CD4-positive, alpha-beta T cell treated with Interferon gamma for 1 hour (primary cell): ENCODE data around the gene ADAM15.

Experiments
- DNase-seq: peaks from one replicate; pipeline ENCODE4 v3.0.0-alpha.2; 2020

ADAM15 gene, protein sequence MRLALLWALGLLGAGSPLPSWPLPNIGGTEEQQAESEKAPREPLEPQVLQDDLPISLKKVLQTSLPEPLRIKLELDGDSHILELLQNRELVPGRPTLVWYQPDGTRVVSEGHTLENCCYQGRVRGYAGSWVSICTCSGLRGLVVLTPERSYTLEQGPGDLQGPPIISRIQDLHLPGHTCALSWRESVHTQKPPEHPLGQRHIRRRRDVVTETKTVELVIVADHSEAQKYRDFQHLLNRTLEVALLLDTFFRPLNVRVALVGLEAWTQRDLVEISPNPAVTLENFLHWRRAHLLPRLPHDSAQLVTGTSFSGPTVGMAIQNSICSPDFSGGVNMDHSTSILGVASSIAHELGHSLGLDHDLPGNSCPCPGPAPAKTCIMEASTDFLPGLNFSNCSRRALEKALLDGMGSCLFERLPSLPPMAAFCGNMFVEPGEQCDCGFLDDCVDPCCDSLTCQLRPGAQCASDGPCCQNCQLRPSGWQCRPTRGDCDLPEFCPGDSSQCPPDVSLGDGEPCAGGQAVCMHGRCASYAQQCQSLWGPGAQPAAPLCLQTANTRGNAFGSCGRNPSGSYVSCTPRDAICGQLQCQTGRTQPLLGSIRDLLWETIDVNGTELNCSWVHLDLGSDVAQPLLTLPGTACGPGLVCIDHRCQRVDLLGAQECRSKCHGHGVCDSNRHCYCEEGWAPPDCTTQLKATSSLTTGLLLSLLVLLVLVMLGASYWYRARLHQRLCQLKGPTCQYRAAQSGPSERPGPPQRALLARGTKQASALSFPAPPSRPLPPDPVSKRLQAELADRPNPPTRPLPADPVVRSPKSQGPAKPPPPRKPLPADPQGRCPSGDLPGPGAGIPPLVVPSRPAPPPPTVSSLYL

GRCh38 chr1:155050560-155051341 is at the start of gene ADAM15:
ADAM15 (plus strand) TSS chr1:155051316; CDS start chr1:155051387, 71 bp downstream.
- peak; percentile 80 for DNase-seq

GRCh38 chr1:155001425-155001674 is 49.8 kb upstream of the ADAM15 start:
- no peak for DNase-seq

- DNase-seq: peak; percentile 97
These were observed 49.2 kb upstream of the ADAM15 start for GRCh38 chr1:155001675-155002463.

- no peak for DNase-seq
These were observed 48.5 kb upstream of the ADAM15 start, which contains the start of gene ZBTB7B for GRCh38 chr1:155002464-155003226. ZBTB7B (plus strand) TSS chr1:155002802; CDS start chr1:155014661, 11,859 bp downstream.

DNA sequence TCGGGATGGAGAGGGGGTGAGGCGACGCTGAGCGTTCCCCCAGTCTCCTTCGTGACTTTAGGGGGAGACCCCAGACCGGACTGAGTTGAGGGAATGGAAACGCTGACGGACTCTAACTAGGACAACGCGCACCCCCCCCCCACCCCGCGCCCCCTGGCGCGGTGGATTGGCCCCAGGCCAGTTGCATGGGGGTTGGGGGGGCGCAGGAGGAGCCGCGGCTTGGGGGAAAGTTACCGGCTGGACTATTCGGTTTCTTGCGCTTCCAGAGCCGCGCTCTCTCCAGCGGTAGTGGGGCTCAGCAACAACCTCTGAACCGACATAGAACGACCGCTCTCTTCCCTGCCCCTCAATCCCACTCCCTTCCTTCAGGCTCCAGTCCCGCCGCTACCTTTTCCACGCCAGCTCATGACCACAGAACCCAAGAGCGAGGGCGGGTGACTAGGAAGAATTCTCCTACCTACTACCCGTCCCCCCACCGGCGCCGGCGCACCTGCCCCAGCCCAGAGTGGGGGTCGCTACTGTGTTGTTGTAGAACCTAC is 47.8 kb upstream of the ADAM15 start:
- no peak for DNase-seq

DNA sequence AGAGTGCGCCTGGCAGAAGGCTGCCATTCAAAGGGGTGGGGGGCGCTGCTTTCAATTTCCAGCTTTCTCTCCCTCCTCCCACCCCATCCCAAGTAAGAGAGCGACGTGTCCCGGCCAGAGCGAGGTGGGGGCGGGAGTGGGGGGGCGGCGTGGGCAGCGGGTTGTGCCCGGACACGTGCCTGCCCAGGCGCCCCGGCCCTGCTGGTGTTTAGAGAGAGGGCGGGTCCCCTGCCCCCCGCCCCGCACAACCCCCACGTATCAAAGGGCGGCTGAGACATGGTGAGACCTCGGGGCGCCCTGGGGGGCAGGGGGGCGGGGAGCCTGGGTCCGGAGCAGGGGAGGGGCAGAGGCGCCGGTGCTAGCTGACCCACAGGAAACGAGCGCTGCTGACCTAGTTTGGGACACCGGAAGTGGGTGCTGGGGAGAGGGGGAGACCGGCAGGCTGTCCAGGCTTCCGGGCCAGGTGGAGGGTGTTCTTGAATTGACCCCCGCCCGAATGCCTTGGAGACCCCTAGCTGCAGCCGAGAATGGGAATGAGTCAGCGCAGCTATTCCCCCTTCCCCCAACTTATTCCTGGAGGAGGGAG is 47.3 kb upstream of the ADAM15 start:
- no peak for DNase-seq

DNA sequence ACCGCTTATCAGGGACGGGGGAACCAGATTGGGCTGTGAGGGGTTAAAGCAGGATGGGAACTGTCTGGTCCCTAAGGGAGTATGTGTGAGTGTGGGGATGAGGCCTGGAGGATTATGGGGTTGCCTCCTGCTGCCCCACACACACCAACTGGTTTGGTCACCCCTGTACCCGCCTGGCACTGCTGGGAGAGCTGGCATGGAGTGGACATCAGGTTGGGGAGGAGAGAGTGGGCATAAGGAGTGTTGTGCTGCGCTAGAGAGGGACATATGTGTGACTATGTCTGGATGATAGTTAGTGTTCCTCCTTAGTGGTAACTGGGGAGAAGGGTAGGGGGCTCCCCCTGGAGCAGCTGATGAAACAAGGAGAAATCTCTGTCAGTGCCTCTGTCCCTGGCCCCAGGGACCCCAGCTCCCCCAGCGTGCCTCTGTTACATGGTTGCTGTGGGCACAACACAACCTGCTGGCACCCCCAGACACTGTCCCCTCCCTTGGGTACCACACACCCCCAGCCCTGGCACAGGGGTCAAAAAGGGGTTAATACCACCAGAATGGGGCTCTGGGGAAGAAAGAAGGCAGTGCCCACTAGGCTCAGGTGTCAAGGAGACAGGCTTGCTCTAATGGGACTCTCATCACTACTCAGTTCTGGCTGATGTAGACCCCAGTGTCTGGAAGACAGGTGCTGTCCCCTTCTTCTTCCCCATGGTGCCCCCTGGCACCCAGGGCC is 46.6 kb upstream of the ADAM15 start:
- DNase-seq: no peak

- peak; percentile 58 for DNase-seq
These were observed 45.8 kb upstream of the ADAM15 start for GRCh38 chr1:155005076-155006011.

DNA sequence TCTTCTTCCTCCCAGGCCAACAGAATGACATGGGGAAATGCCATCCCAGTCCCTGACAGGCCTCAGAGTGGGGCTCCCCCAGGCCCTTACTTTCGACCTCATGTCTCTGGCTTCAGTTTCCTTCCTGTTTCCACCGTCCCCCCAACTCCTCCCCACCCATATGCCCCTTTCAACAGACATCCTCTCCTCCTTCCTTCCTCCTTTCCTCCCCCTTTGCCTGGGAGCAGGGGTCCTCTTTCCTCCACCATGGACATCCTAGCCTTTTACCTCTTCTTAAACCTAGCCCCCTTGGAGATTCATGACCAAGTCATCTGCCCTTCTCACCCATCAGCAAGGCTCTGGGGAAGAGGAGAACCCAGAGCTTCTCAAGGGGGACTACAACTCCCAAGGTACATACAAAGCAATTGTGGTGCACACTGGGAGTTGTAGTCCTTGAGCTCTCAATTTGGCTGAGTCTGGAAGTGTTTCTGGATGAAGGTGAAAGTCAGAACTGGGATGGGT is 44.5 kb upstream of the ADAM15 start:
- peak; percentile 41 for DNase-seq

- no peak for DNase-seq
These were observed 43.8 kb upstream of the ADAM15 start for GRCh38 chr1:155007251-155007828.

GRCh38 chr1:155008015-155008941 is 42.8 kb upstream of the ADAM15 start:
- DNase-seq: no peak

GRCh38 chr1:155009221-155009711 is 41.9 kb upstream of the ADAM15 start:
- DNase-seq: no peak

- no peak for DNase-seq
These were observed 41.4 kb upstream of the ADAM15 start for GRCh38 chr1:155009742-155010141.

GRCh38 chr1:155010211-155010918 is 40.8 kb upstream of the ADAM15 start:
- DNase-seq: no peak

GRCh38 chr1:155011004-155011416 is 40.1 kb upstream of the ADAM15 start:
- no peak for DNase-seq

GRCh38 chr1:155011437-155012025 is 39.6 kb upstream of the ADAM15 start:
- no peak for DNase-seq
